Activated T-helper 1 cell treated with anti-CD3 and anti-CD28 coated beads, Interleukin-12 subunit alpha, Interleukin-12 subunit beta, Interleukin-2, Interleukin-4 antibody, amounts not matched to agents 30 ng/mL and 10 ng/mL and 1 ng/mL, durations not matched to agents 14 hours and 24 hours and 36 hours (primary cell): ENCODE data around the gene PHACTR1. TPM values are rescaled to one million over a fixed set of nuclear protein-coding genes. Genes with fewer than 3 reads are reported as not detected.

Experiments
- DNase-seq: peaks from one replicate; pipeline ENCODE4 v3.0.0; 2021; ENCODE audit warnings: low spot score
- H3K27ac Mint-ChIP-seq: one replicate; pipeline ENCODE4 v1.8.0; 2021; ENCODE audit warnings: mild to moderate bottlenecking, mixed read lengths
- H3K27me3 Mint-ChIP-seq: one replicate; pipeline ENCODE4 v1.8.0; 2022; ENCODE audit warnings: mild to moderate bottlenecking, moderate library complexity, mixed read lengths; ENCODE audit not compliant: insufficient read depth
- H3K36me3 Mint-ChIP-seq: one replicate; pipeline ENCODE4 v1.8.0; 2021; ENCODE audit warnings: low read depth, mixed read lengths
- H3K4me1 Mint-ChIP-seq: one replicate; pipeline ENCODE4 v1.8.0; 2021; ENCODE audit warnings: low read depth, mixed read lengths
- H3K4me3 Mint-ChIP-seq: one replicate; pipeline ENCODE4 v1.8.0; 2021; ENCODE audit warnings: mild to moderate bottlenecking, moderate library complexity, mixed read lengths
- H3K9me3 Mint-ChIP-seq: one replicate; pipeline ENCODE4 v1.8.0; 2021; ENCODE audit warnings: mixed read lengths
- intact Hi-C: fragments of 100-400 bp; cut with micrococcal nuclease; formaldehyde crosslinking; loops from one replicate; pipeline ENCODE4 v1.15.1; 2024
- total RNA-seq: library from RNA; stranded (reverse); gene quantifications from 2 replicates; pipeline ENCODE4 v1.2.3, GENCODE V29; 2022

PHACTR1 gene
- total RNA-seq, 1 donor from 2014 or later, result 0.44 TPM

- H3K27me3 Mint-ChIP-seq, result no peaks in the 10 kb centered on the region
- peaks cover 9% of the 10 kb centered on the region for H3K9me3 Mint-ChIP-seq
- DNase-seq, result no peak
- H3K27ac Mint-ChIP-seq, result no peak overlapping the region
- no peaks in the 10 kb centered on the region for H3K4me1 Mint-ChIP-seq
- no peak overlapping the region for H3K4me3 Mint-ChIP-seq
- intact Hi-C loops, result no loop called here
- no peaks in the 10 kb centered on the region for H3K36me3 Mint-ChIP-seq
Observed at GRCh38 chr6:12984776-12985175, 268.2 kb downstream of the PHACTR1 start.

- intact Hi-C loops, result no loop called here
- H3K4me1 Mint-ChIP-seq, result no peaks in the 10 kb centered on the region
- H3K4me3 Mint-ChIP-seq, result no peak overlapping the region
- H3K36me3 Mint-ChIP-seq, result no peaks in the 10 kb centered on the region
- no peaks in the 10 kb centered on the region for H3K27me3 Mint-ChIP-seq
- peaks cover 9% of the 10 kb centered on the region for H3K9me3 Mint-ChIP-seq
- DNase-seq, result no peak
- H3K27ac Mint-ChIP-seq, result no peak overlapping the region
Observed at GRCh38 chr6:12987783-12988182, 271.2 kb downstream of the PHACTR1 start.

- Mint-ChIP-seq H3K4me3 (no peak overlapping the region), H3K27ac (no peak overlapping the region), H3K4me1 (no peaks in the 10 kb centered on the region), H3K36me3 (no peaks in the 10 kb centered on the region), H3K27me3 (no peaks in the 10 kb centered on the region), H3K9me3 (no peaks in the 10 kb centered on the region)
- DNase-seq, result no peak
- intact Hi-C loops, result no loop called here
Observed at GRCh38 chr6:12990162-12990561, 273.6 kb downstream of the PHACTR1 start.

GRCh38 chr6:12991435-12991834 is 274.9 kb downstream of the PHACTR1 start:
- H3K27me3 Mint-ChIP-seq, result peaks cover 2% of the 10 kb centered on the region
- intact Hi-C loops, result no loop called here
- H3K4me3 Mint-ChIP-seq, result no peak overlapping the region
- H3K9me3 Mint-ChIP-seq, result no peaks in the 10 kb centered on the region
- H3K4me1 Mint-ChIP-seq, result no peaks in the 10 kb centered on the region
- no peak for DNase-seq
- H3K36me3 Mint-ChIP-seq, result no peaks in the 10 kb centered on the region
- H3K27ac Mint-ChIP-seq, result no peak overlapping the region

- Mint-ChIP-seq H3K4me1 (no peaks in the 10 kb centered on the region), H3K9me3 (no peaks in the 10 kb centered on the region), H3K36me3 (no peaks in the 10 kb centered on the region), H3K27me3 (peaks cover 2% of the 10 kb centered on the region), H3K27ac (no peak overlapping the region), H3K4me3 (no peak overlapping the region)
- intact Hi-C loops, result no loop called here
- DNase-seq, result no peak
Observed at GRCh38 chr6:12992770-12993169, 276.2 kb downstream of the PHACTR1 start.

- Mint-ChIP-seq H3K4me3 (no peak overlapping the region), H3K36me3 (no peaks in the 10 kb centered on the region), H3K27ac (no peak overlapping the region)
Observed at GRCh38 chr6:12993283-12993898, 276.8 kb downstream of the PHACTR1 start.

GRCh38 chr6:12995419-12995818 is 278.9 kb downstream of the PHACTR1 start:
- intact Hi-C loops, result no loop called here
- H3K9me3 Mint-ChIP-seq, result no peaks in the 10 kb centered on the region
- H3K27me3 Mint-ChIP-seq, result peaks cover 4% of the 10 kb centered on the region
- no peaks in the 10 kb centered on the region for H3K4me1 Mint-ChIP-seq
- no peak for DNase-seq
- H3K36me3 Mint-ChIP-seq, result no peaks in the 10 kb centered on the region
- H3K4me3 Mint-ChIP-seq, result no peak overlapping the region
- no peak overlapping the region for H3K27ac Mint-ChIP-seq

More at GRCh38 chr6:12993283-12993898, 276.8 kb downstream of the PHACTR1 start:
- H3K27me3 Mint-ChIP-seq, result peaks cover 3% of the 10 kb centered on the region
- no peaks in the 10 kb centered on the region for H3K4me1 Mint-ChIP-seq
- intact Hi-C loops, result no loop called here
- H3K9me3 Mint-ChIP-seq, result no peaks in the 10 kb centered on the region
- DNase-seq, result no peak

GRCh38 chr6:13000537-13000936 is 284.0 kb downstream of the PHACTR1 start:
- no peaks in the 10 kb centered on the region for H3K4me1 Mint-ChIP-seq
- no peaks in the 10 kb centered on the region for H3K36me3 Mint-ChIP-seq
- H3K27ac Mint-ChIP-seq, result no peak overlapping the region
- H3K27me3 Mint-ChIP-seq, result peaks cover 13% of the 10 kb centered on the region
- H3K4me3 Mint-ChIP-seq, result no peak overlapping the region
- intact Hi-C loops, result no loop called here
- H3K9me3 Mint-ChIP-seq, result no peaks in the 10 kb centered on the region
- DNase-seq, result no peak

- H3K9me3 Mint-ChIP-seq, result no peaks in the 10 kb centered on the region
- intact Hi-C loops, result no loop called here
- no peaks in the 10 kb centered on the region for H3K4me1 Mint-ChIP-seq
- H3K27me3 Mint-ChIP-seq, result peaks cover 17% of the 10 kb centered on the region
- no peaks in the 10 kb centered on the region for H3K36me3 Mint-ChIP-seq
- DNase-seq, result no peak
- no peak overlapping the region for H3K4me3 Mint-ChIP-seq
- H3K27ac Mint-ChIP-seq, result no peak overlapping the region
Observed at GRCh38 chr6:13001927-13002326, 285.4 kb downstream of the PHACTR1 start.

- peaks cover 20% of the 10 kb centered on the region for H3K27me3 Mint-ChIP-seq
- H3K27ac Mint-ChIP-seq, result no peak overlapping the region
- DNase-seq, result no peak
- no peaks in the 10 kb centered on the region for H3K4me1 Mint-ChIP-seq
- intact Hi-C loops, result no loop called here
- H3K4me3 Mint-ChIP-seq, result no peak overlapping the region
- no peaks in the 10 kb centered on the region for H3K9me3 Mint-ChIP-seq
- H3K36me3 Mint-ChIP-seq, result no peaks in the 10 kb centered on the region
Observed at GRCh38 chr6:13004601-13005000, 288.0 kb downstream of the PHACTR1 start.

GRCh38 chr6:13005994-13006393 is 289.4 kb downstream of the PHACTR1 start:
- Mint-ChIP-seq H3K27ac (no peak overlapping the region), H3K36me3 (no peaks in the 10 kb centered on the region), H3K27me3 (peaks cover 21% of the 10 kb centered on the region), H3K4me1 (no peaks in the 10 kb centered on the region), H3K9me3 (no peaks in the 10 kb centered on the region), H3K4me3 (no peak overlapping the region)
- DNase-seq, result no peak
- intact Hi-C loops, result no loop called here

- Mint-ChIP-seq H3K9me3 (no peaks in the 10 kb centered on the region), H3K4me3 (no peak overlapping the region), H3K27ac (no peak overlapping the region), H3K27me3 (peaks cover 27% of the 10 kb centered on the region), H3K4me1 (no peaks in the 10 kb centered on the region), H3K36me3 (no peaks in the 10 kb centered on the region)
- intact Hi-C loops, result no loop called here
- DNase-seq, result no peak
Observed at GRCh38 chr6:13006578-13007300, 290.2 kb downstream of the PHACTR1 start.

GRCh38 chr6:13007744-13008143 is 291.2 kb downstream of the PHACTR1 start:
- intact Hi-C loops, result no loop called here
- H3K27me3 Mint-ChIP-seq, result peaks cover 32% of the 10 kb centered on the region
- H3K4me1 Mint-ChIP-seq, result no peaks in the 10 kb centered on the region
- H3K27ac Mint-ChIP-seq, result no peak overlapping the region
- H3K4me3 Mint-ChIP-seq, result no peak overlapping the region
- no peaks in the 10 kb centered on the region for H3K9me3 Mint-ChIP-seq
- DNase-seq, result no peak
- no peaks in the 10 kb centered on the region for H3K36me3 Mint-ChIP-seq
